GM12874 (cell line): ENCODE results near the gene UQCC5.

Source experiments
- TF ChIP-seq, protein P1 (sequence below): IDR thresholded peaks from 2 replicates; pipeline ENCODE4 v1.5.1; 2011; ENCODE audit warnings: low read depth, mild to moderate bottlenecking, control low read depth, low read length, moderate library complexity; ENCODE audit not compliant: insufficient read depth

The UQCC5 gene

DNA sequence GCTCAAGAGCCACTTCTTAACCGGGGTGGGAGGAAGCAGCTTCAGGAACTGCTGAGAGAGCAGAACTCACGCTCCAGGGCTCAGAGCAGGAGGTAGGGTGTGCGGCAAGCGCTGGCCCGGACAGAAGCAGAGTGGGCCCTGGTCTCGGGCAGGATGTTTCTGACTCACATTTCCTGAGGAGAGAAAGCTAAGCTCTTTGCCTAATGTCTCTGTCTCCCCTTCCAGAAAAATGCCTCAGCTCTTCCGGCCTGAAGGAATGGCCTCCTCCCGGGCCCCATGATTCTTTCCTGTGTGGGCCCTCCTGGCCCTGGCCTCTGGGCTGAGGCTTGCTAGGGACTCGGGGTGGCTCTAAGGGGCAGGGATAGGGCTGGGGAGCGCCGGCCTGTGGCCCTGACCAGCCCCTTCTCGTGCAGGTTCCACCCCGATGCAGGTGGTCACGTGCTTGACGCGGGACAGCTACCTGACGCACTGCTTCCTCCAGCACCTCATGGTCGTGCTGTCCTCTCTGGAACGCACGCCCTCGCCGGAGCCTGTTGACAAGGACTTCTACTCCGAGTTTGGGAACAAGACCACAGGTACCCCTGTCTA, 45.4 kb upstream of the UQCC5 start:
- TF ChIP-seq, protein P1, sequence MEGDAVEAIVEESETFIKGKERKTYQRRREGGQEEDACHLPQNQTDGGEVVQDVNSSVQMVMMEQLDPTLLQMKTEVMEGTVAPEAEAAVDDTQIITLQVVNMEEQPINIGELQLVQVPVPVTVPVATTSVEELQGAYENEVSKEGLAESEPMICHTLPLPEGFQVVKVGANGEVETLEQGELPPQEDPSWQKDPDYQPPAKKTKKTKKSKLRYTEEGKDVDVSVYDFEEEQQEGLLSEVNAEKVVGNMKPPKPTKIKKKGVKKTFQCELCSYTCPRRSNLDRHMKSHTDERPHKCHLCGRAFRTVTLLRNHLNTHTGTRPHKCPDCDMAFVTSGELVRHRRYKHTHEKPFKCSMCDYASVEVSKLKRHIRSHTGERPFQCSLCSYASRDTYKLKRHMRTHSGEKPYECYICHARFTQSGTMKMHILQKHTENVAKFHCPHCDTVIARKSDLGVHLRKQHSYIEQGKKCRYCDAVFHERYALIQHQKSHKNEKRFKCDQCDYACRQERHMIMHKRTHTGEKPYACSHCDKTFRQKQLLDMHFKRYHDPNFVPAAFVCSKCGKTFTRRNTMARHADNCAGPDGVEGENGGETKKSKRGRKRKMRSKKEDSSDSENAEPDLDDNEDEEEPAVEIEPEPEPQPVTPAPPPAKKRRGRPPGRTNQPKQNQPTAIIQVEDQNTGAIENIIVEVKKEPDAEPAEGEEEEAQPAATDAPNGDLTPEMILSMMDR: no peak

- TF ChIP-seq, protein P1: no peak
These were observed 44.3 kb upstream of the UQCC5 start for GRCh38 chr3:52492059-52492458.

- TF ChIP-seq, protein P1: no peak
These were observed 43.0 kb upstream of the UQCC5 start for GRCh38 chr3:52493232-52494017.

DNA sequence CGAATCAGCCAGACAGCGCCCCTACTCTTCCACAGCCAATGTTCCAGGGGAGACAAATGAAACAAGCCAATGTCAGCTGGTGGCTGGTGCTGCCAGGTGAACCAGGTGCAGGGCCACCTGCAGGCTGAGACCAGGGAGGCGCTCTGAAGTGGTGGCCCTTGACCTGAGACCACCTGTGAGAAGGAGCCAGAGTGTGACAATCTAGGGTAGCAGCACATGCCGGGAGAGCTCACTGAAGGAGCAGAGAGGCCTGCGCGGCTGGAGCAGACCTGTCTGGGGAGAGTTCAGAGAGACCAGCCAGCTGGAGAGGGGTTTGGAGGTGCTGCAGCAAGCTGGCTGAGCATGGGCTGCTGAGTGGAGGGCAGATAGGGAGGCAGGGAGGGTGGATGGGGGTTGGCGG, 42.0 kb upstream of the UQCC5 start:
- TF ChIP-seq, protein P1: no peak

DNA sequence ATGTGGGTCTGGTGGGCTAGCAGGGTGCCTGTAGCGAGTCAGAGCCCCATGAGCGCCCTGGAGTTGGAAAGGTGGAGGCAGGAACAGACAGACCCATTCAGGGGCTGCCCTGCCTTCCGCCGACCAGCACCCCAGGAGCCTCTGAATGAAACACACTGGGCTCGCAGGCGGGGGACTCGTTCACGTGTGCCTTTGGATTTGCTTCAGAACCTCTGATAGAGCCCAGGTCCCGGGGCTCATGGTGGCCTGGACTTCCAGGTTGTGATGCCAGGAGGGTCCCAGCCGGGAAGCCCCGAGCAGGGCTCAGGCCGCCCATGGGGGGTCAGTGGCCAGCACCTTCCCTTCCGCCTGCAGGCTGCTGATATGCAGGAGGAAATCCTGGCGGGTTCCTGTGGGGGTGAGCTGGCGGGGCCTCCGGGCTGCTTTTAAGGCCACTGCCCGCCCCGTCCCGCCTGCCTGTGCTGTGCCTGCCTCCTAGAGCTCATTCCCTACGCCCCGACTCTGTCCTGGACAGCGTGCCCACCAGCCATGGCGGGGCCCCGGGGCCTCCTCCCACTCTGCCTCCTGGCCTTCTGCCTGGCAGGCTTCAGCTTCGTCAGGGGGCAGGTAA, 41.4 kb upstream of the UQCC5 start, which contains the start of gene STAB1:
Gene STAB1, plus strand, starts transcription at position 453 of the 610 bp plus-strand sequence. Its CDS starts 76 bp downstream, at position 529.
- TF ChIP-seq, protein P1: no peak

DNA sequence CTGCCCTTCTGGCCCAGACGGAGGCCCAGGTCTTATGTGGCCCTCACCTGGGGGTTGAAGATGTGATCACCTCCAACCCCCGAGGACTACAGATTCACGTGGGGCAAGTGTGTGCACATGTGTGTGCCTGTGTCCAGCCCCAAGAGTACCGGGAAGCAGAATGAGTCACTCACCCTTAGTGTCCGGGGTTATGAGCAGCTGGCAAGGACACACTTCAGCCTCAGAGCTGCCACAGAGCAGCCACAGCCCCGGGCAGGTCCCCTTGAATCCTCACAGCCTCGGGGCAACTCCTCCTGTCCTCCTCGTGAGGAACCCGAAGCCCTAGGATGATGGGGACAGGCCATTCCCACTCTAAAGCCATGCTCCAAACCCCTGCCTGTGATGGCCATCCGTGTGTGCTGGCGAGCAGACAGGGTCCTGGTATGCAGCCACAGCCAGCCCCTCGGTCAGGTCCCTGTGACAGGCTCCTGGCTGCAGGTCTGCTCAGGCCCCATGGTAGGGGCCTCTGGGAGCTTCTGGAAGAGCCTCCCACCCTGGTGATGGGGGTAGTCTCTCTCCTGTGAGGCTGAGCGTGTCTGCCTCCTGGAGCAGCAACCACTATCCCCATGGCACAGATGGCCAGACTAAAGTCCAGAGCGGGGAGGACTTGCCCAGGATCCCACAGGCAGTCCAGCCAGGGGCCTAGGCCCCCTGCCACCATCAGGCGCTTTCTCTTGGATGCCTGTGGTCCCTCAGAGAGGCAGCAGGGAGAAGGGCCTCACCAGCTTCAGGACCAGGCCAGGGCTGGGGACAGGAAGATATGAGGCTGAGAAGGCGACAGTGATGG, 40.4 kb upstream of the UQCC5 start:
- TF ChIP-seq, protein P1: no peak
